Measurements from ENCODE around the gene C1QTNF1. TPM values are rescaled to one million over a fixed set of nuclear protein-coding genes. Genes with fewer than 3 reads are reported as not detected.

The C1QTNF1 gene
- total and polyA plus RNA-seq, 4 donors, result 98.8 to 439 (median 259) TPM

- Histone ChIP-seq H3K36me3 (ENCODE audit: control insufficient read depth in 1 of 2, insufficient read depth in 2 of 2, low read length in 1 of 2) (no peaks in the 10 kb centered on the region), H3K27ac (ENCODE audit: low read depth in 1 of 2, low read length in 2 of 2) (no peak overlapping the region), H3K4me3 (ENCODE audit: low read length in 2 of 2) (no peak overlapping the region), H3K27me3 (ENCODE audit: control insufficient read depth in 1 of 2, insufficient read depth in 2 of 2, low read length in 1 of 2) (no peaks in the 10 kb centered on the region), H3K9me3 (ENCODE audit: control insufficient read depth, low read length) (no peaks in the 10 kb centered on the region), H3K4me1 (ENCODE audit: control insufficient read depth in 1 of 2, insufficient read depth in 2 of 2, low read length in 2 of 2) (peaks cover 0 to 2% of the 10 kb centered on the region in 2 donors)
- ATAC-seq (ENCODE audit: low FRiP score) (no peak), DNase-seq (peak; percentile 38 to 44)
- intact Hi-C loops (cut with DNase I), result no loop called here
- 95% methylated on average over 8 of the region's 8 CpGs for WGBS, 2 donors
Measured at GRCh38 chr17:79039171-79039570, 15.2 kb downstream of the C1QTNF1 start.

DNA sequence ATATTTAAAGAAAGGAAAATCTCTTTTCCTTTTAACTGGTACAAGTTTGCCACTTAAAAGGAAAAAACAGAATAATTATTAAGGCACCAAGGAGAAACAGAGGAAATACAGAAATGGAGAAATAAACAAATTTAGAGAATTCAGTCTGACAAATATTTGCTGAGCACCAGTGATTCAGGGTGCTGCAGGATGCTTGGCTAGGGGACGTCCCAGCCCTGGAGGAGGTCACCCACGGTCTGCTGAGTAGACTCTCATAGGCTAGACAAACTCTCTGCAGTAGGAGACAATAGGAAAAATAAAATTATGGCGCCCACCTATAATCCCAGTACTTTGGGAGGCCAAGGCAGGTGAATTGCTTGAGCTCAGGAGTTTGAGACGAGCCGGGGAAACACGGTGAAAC, 15.9 kb downstream of the C1QTNF1 start:
- DNase-seq (peak in 1 of 2 donors; percentile 41), ATAC-seq (ENCODE audit: low FRiP score) (no peak)
- Histone ChIP-seq H3K9me3 (ENCODE audit: control insufficient read depth, low read length) (no peaks in the 10 kb centered on the region), H3K4me3 (ENCODE audit: low read length in 2 of 2) (no peak overlapping the region), H3K4me1 (ENCODE audit: control insufficient read depth in 1 of 2, insufficient read depth in 2 of 2, low read length in 2 of 2) (peaks cover 0 to 2% of the 10 kb centered on the region in 2 donors), H3K27me3 (ENCODE audit: control insufficient read depth in 1 of 2, insufficient read depth in 2 of 2, low read length in 1 of 2) (no peaks in the 10 kb centered on the region), H3K27ac (ENCODE audit: low read depth in 1 of 2, low read length in 2 of 2) (no peak overlapping the region), H3K36me3 (ENCODE audit: control insufficient read depth in 1 of 2, insufficient read depth in 2 of 2, low read length in 1 of 2) (no peaks in the 10 kb centered on the region)
- 94 to 96% methylated on average over 6 of the region's 6 CpGs for WGBS, 2 donors
- intact Hi-C loops (cut with DNase I), result no loop called here

DNA sequence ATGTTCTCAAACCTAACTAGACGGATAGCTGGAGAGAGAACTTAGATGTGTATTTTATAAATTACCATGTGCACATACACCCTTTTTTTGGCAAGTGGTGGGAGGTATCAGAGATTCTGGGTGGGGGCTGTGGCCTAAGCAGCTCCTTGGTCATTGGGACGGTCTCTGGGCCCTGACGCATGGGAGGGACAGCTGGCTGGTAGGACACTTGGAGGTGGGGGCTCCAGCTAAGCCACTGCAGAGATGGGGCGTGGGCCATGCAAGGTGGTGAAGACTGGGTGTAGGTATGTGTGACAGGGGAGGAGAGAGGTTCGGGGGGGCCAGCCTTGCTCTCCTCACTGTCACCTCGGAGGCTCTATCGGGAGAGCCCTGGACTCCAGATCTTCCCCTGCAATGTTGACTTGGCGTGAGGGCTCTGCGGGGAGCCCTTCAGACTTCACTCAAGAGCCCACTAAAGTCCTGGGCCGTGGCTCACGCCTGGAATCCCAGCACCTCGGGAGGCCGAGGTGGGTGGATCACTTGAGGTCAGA, 17.1 kb downstream of the C1QTNF1 start:
- no peak overlapping the region for H3K4me3 ChIP-seq (ENCODE audit: low read length in 2 of 2)
- H3K27ac ChIP-seq (ENCODE audit: low read depth in 1 of 2, low read length in 2 of 2), result no peak overlapping the region
- intact Hi-C loops (cut with DNase I), result no loop called here
- ATAC-seq (ENCODE audit: low FRiP score), result no peak
- H3K36me3 ChIP-seq (ENCODE audit: control insufficient read depth in 1 of 2, insufficient read depth in 2 of 2, low read length in 1 of 2), result no peaks in the 10 kb centered on the region
- H3K9me3 ChIP-seq (ENCODE audit: control insufficient read depth, low read length), result no peaks in the 10 kb centered on the region
- DNase-seq, result peak; percentile 43 to 69
- H3K4me1 ChIP-seq (ENCODE audit: control insufficient read depth in 1 of 2, insufficient read depth in 2 of 2, low read length in 2 of 2), result peaks cover 0 to 2% of the 10 kb centered on the region in 2 donors
- 93 to 94% methylated on average over 13 of the region's 13 CpGs for WGBS, 2 donors
- no peaks in the 10 kb centered on the region for H3K27me3 ChIP-seq (ENCODE audit: control insufficient read depth in 1 of 2, insufficient read depth in 2 of 2, low read length in 1 of 2)

- H3K36me3 ChIP-seq (ENCODE audit: control insufficient read depth in 1 of 2, insufficient read depth in 2 of 2, low read length in 1 of 2), result no peaks in the 10 kb centered on the region
- ATAC-seq (ENCODE audit: low FRiP score) (no peak), DNase-seq (peak; percentile 32 to 57)
- no peak overlapping the region for H3K27ac ChIP-seq (ENCODE audit: low read depth in 1 of 2, low read length in 2 of 2)
- WGBS, 2 donors, result 90 to 92% methylated on average over 29 of the region's 29 CpGs
- H3K27me3 ChIP-seq (ENCODE audit: control insufficient read depth in 1 of 2, insufficient read depth in 2 of 2, low read length in 1 of 2), result no peaks in the 10 kb centered on the region
- H3K4me1 ChIP-seq (ENCODE audit: control insufficient read depth in 1 of 2, insufficient read depth in 2 of 2, low read length in 2 of 2), result no peaks in the 10 kb centered on the region
- intact Hi-C loops (cut with DNase I), result no loop called here
- H3K9me3 ChIP-seq (ENCODE audit: control insufficient read depth, low read length), result no peaks in the 10 kb centered on the region
- no peak overlapping the region for H3K4me3 ChIP-seq (ENCODE audit: low read length in 2 of 2)
Measured at GRCh38 chr17:79041723-79042420, 17.9 kb downstream of the C1QTNF1 start.

- 65 to 67% methylated on average over 13 of the region's 13 CpGs for WGBS, 2 donors
- H3K27ac ChIP-seq (ENCODE audit: low read depth in 1 of 2, low read length in 2 of 2), result no peak overlapping the region
- intact Hi-C loops (cut with DNase I), result no loop called here
- H3K9me3 ChIP-seq (ENCODE audit: control insufficient read depth, low read length), result no peaks in the 10 kb centered on the region
- H3K4me1 ChIP-seq (ENCODE audit: control insufficient read depth in 1 of 2, insufficient read depth in 2 of 2, low read length in 2 of 2), result no peaks in the 10 kb centered on the region
- H3K4me3 ChIP-seq (ENCODE audit: low read length in 2 of 2), result no peak overlapping the region
- ATAC-seq (ENCODE audit: low FRiP score) (no peak), DNase-seq (peak; percentile 80 to 91)
- peaks cover 0 to under 1% of the 10 kb centered on the region in 2 donors for H3K36me3 ChIP-seq (ENCODE audit: control insufficient read depth in 1 of 2, insufficient read depth in 2 of 2, low read length in 1 of 2)
- no peaks in the 10 kb centered on the region for H3K27me3 ChIP-seq (ENCODE audit: control insufficient read depth in 1 of 2, insufficient read depth in 2 of 2, low read length in 1 of 2)
Measured at GRCh38 chr17:79042421-79043190, 18.6 kb downstream of the C1QTNF1 start.

GRCh38 chr17:79043191-79043930, 19.4 kb downstream of the C1QTNF1 start:
- Histone ChIP-seq H3K4me1 (ENCODE audit: control insufficient read depth in 1 of 2, insufficient read depth in 2 of 2, low read length in 2 of 2) (no peaks in the 10 kb centered on the region), H3K36me3 (ENCODE audit: control insufficient read depth in 1 of 2, insufficient read depth in 2 of 2, low read length in 1 of 2) (peaks cover 0 to 5% of the 10 kb centered on the region in 2 donors), H3K9me3 (ENCODE audit: control insufficient read depth, low read length) (no peaks in the 10 kb centered on the region), H3K27me3 (ENCODE audit: control insufficient read depth in 1 of 2, insufficient read depth in 2 of 2, low read length in 1 of 2) (no peaks in the 10 kb centered on the region), H3K4me3 (ENCODE audit: low read length in 2 of 2) (no peak overlapping the region), H3K27ac (ENCODE audit: low read depth in 1 of 2, low read length in 2 of 2) (no peak overlapping the region)
- DNase-seq (peak; percentile 7 to 42), ATAC-seq (ENCODE audit: low FRiP score) (no peak)
- intact Hi-C loops (cut with DNase I), result no loop called here
- WGBS, 2 donors, result 88 to 92% methylated on average over 10 of the region's 10 CpGs

- 83 to 86% methylated on average over 12 of the region's 12 CpGs for WGBS, 2 donors
- peak; percentile 47 to 62 for DNase-seq
- H3K27ac ChIP-seq (ENCODE audit: low read depth in 1 of 2, low read length in 2 of 2), result no peak overlapping the region
- intact Hi-C loops (cut with DNase I), result loop anchor here in 1 of 2 donors (2.0 kb wide), 1 partner anchor 39 kb away; no protein-coding TSS in a partner anchor
- H3K36me3 ChIP-seq (ENCODE audit: control insufficient read depth in 1 of 2, insufficient read depth in 2 of 2, low read length in 1 of 2), result peaks cover 0 to 5% of the 10 kb centered on the region in 2 donors
- no peak overlapping the region for H3K4me3 ChIP-seq (ENCODE audit: low read length in 2 of 2)
- H3K4me1 ChIP-seq (ENCODE audit: control insufficient read depth in 1 of 2, insufficient read depth in 2 of 2, low read length in 2 of 2), result no peaks in the 10 kb centered on the region
- no peaks in the 10 kb centered on the region for H3K27me3 ChIP-seq (ENCODE audit: control insufficient read depth in 1 of 2, insufficient read depth in 2 of 2, low read length in 1 of 2)
- no peaks in the 10 kb centered on the region for H3K9me3 ChIP-seq (ENCODE audit: control insufficient read depth, low read length)
- ATAC-seq (ENCODE audit: low FRiP score), result no peak
Measured at GRCh38 chr17:79043931-79044320, 20.0 kb downstream of the C1QTNF1 start.

DNA sequence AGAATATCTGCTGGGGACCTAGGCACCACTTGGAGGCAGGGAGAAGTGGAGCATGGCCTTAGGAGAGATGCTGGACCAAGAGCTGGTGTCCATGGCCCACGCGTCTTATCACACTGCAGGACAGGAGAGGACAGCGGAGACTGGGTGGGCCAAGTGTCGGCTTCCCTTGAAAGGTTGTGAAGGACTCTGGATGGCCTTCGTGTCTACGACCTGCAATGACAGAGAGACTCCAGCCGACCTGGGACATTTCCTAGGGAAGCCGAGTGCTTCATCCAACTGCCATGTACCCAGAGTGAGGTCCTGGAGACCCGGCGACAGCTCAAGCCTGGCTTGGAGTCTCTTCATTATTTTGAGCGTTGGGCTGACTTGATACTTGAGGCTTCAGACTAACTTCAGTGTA, 20.5 kb downstream of the C1QTNF1 start:
- intact Hi-C loops (cut with DNase I), result loop anchor here in 1 of 2 donors (2.0 kb wide), 1 partner anchor 38 kb away; no protein-coding TSS in a partner anchor
- Histone ChIP-seq H3K4me1 (ENCODE audit: control insufficient read depth in 1 of 2, insufficient read depth in 2 of 2, low read length in 2 of 2) (no peaks in the 10 kb centered on the region), H3K36me3 (ENCODE audit: control insufficient read depth in 1 of 2, insufficient read depth in 2 of 2, low read length in 1 of 2) (peaks cover 0 to 5% of the 10 kb centered on the region in 2 donors), H3K27me3 (ENCODE audit: control insufficient read depth in 1 of 2, insufficient read depth in 2 of 2, low read length in 1 of 2) (no peaks in the 10 kb centered on the region), H3K4me3 (ENCODE audit: low read length in 2 of 2) (no peak overlapping the region), H3K27ac (ENCODE audit: low read depth in 1 of 2, low read length in 2 of 2) (no peak overlapping the region), H3K9me3 (ENCODE audit: control insufficient read depth, low read length) (no peaks in the 10 kb centered on the region)
- ATAC-seq (ENCODE audit: low FRiP score) (no peak), DNase-seq (peak; percentile 34 to 61)
- 91 to 94% methylated on average over 11 of the region's 11 CpGs for WGBS, 2 donors

Data from aorta (tissue), 5 donors.